ENCODE results near the gene NPTXR.
"Not testable (repeated sequence)": the region's sequence is repeated elsewhere in the genome, so short reads cannot be mapped to it uniquely, and the experiment has no call there.

Gene NPTXR

DNA sequence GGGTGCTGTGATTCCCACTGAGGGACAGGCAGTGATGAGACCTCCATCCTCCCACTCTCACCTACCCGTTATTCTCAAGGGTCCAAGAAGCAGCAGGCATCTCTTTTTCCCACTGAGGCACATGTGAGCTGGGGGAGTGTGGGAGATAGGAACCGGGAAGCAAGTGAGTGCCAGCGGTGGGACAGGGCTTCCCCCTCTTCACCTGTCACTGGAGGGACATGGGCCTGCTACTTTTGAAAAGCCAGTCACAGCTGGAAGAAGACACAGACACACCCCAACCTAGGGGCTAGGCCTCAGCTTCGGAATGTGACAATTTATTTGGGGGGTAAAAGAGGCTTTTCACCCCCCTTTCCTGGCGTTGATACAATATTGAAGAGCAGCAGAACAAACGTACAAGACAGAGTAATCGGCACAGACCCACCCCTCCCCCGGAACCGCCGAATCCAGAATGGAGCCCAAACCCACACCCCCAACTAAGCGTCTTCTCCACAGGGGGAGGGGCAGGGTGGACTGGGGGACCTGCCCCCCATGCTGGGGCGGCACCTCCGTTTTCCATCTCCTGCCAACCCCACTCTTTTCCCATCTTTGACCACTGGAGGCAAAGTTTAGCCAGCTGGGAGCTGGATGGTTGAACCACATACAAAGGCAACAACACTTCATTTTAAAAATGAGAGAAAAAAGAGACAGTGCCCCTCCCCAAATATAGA, 17.5 kb upstream of the NPTXR start:
- H3K4me3 ChIP-seq (replicated peaks; ENCODE audit: low read depth, low read length) = no peak overlapping the region
- peak; percentile 22 for DNase-seq (ENCODE audit: low read depth)
- TF ChIP-seq, protein P1, sequence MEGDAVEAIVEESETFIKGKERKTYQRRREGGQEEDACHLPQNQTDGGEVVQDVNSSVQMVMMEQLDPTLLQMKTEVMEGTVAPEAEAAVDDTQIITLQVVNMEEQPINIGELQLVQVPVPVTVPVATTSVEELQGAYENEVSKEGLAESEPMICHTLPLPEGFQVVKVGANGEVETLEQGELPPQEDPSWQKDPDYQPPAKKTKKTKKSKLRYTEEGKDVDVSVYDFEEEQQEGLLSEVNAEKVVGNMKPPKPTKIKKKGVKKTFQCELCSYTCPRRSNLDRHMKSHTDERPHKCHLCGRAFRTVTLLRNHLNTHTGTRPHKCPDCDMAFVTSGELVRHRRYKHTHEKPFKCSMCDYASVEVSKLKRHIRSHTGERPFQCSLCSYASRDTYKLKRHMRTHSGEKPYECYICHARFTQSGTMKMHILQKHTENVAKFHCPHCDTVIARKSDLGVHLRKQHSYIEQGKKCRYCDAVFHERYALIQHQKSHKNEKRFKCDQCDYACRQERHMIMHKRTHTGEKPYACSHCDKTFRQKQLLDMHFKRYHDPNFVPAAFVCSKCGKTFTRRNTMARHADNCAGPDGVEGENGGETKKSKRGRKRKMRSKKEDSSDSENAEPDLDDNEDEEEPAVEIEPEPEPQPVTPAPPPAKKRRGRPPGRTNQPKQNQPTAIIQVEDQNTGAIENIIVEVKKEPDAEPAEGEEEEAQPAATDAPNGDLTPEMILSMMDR (IDR thresholded peaks at IDR 0.05; ENCODE audit: low read length, missing control alignments) = peak; percentile 37

GRCh38 chr22:38860283-38861169, 16.7 kb upstream of the NPTXR start:
- TF ChIP-seq, protein P1 (IDR thresholded peaks at IDR 0.05; ENCODE audit: low read length, missing control alignments) = no peak
- DNase-seq (ENCODE audit: low read depth) = no peak
- H3K4me3 ChIP-seq (replicated peaks; ENCODE audit: low read depth, low read length) = no peak overlapping the region

GRCh38 chr22:38859581-38860282, 15.9 kb upstream of the NPTXR start:
- no peak for DNase-seq (ENCODE audit: low read depth)
- TF ChIP-seq, protein P1 (IDR thresholded peaks at IDR 0.05; ENCODE audit: low read length, missing control alignments) = no peak
- H3K4me3 ChIP-seq (replicated peaks; ENCODE audit: low read depth, low read length) = no peak overlapping the region

DNA sequence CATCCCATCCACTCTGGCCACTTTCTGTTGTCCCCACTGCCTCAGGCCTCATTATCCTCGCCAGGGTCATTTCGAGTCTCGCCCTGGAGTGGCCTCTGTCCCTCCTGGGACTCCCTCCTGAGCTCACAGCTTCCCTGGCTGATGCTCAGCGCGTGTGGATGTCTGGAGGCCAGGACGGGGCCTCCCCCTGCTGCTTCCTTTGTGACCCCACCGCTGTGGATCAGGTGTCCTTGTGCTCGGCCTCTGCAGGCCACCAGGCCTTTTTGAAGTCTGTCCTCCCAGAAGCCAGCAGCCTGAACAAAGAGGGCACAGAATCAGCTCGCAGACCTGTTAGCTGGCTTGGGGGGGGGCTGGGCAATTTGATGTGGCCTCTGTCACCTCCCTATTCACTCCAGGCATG, 14.7 kb upstream of the NPTXR start:
- H3K4me3 ChIP-seq (replicated peaks; ENCODE audit: low read depth, low read length) = no peak overlapping the region
- DNase-seq (ENCODE audit: low read depth) = no peak
- TF ChIP-seq, protein P1 (IDR thresholded peaks at IDR 0.05; ENCODE audit: low read length, missing control alignments) = no peak

DNA sequence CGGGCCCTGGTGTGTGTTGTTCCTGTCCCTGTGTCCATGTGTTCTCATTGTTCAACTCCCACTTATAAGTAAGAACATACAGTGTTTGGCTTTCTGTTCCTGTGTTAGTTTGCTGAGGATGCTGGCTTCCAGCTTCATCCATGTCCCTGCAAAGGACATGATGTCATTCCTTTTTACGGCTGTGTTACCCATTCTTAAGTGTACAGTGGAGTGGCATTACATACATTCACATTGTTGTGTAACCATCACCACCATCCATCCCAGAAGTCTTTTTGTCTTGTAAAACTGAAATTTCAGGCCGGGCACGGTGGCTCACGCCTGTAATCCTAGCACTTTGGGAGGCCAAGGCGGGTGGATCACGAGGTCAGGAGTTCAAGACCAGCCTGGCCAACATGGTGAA, 10.6 kb upstream of the NPTXR start:
- not testable (repeated sequence) for H3K4me3 ChIP-seq (replicated peaks; ENCODE audit: low read depth, low read length); DNase-seq (ENCODE audit: low read depth)

DNA sequence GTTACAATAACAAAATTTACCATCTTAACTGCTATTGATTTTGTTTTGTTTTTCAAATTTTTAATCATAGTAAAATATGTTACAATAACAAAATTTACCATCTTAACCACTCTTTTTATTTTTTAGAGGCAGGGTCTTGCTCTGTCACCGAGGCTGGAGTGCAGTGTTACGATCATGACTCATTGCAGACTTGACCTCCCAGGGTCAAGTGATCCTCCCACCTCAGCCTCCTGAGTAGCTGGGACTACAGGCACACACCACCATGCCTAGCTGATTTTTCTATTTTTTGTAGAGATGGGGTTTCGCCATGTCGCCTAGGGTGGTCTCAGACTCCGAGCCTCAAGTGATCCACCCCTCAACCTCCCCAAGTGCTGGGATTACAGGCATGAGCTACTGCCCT, 10.1 kb upstream of the NPTXR start:
- not testable (repeated sequence) for DNase-seq (ENCODE audit: low read depth); H3K4me3 ChIP-seq (replicated peaks; ENCODE audit: low read depth, low read length)

- TF ChIP-seq, protein P1 (IDR thresholded peaks at IDR 0.05; ENCODE audit: low read length, missing control alignments) = no peak
Measured at GRCh38 chr22:38853196-38853651, 9.4 kb upstream of the NPTXR start.

More at GRCh38 chr22:38853196-38853651, 9.4 kb upstream of the NPTXR start:
- no peak overlapping the region for H3K4me3 ChIP-seq (replicated peaks; ENCODE audit: low read depth, low read length)
- no peak for DNase-seq (ENCODE audit: low read depth)
